Activated CD8-positive, alpha-beta memory T cell treated with anti-CD3 and anti-CD28 coated beads, Interleukin-2, amount 50 U/mL, for 48 hours (primary cell): Measurements from ENCODE around the gene ZEB2.

Experiments used
- DNase-seq: peaks from one replicate; pipeline ENCODE4 v3.0.0-alpha.2; 2020

ZEB2 gene

DNA sequence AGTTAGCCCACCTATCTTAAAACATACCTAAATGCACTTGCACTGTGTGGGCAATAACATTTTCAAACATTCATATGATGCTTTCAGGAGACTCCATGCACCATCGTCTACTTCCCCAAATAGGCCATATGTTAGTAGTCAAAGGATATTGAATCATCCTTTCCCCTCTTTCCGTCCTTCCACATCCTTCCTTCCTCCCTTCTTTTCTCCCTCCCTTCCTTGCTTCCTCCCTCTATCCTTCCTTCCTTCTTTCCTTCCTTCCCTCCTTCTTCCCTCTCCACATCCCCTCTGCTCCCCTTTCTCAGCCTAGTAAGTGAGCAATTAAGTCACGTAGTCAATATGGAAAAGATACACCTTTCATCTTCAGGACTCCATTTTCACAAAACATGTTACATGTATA lies 73.8 kb downstream of the ZEB2 start:
- DNase-seq = no peak

DNA sequence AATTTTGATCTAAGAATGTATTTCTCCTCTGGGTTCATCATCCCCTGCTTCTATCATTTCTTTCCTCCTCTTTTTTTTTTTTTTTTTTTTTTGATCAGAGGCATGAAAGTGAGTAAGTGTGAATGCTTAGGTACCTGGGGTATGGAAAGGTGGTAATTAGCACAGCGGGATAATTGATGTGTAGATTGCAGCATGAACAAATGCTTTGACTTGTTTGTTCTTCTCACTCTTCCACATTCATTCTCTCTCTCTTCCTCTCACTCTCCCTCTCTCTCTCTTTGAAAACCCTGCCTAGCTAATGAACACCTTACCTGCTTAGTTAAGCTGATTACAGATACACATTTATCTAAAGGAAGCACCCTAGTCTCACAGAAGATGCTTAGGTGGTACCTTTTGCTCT lies 74.7 kb downstream of the ZEB2 start:
- no peak for DNase-seq

DNA sequence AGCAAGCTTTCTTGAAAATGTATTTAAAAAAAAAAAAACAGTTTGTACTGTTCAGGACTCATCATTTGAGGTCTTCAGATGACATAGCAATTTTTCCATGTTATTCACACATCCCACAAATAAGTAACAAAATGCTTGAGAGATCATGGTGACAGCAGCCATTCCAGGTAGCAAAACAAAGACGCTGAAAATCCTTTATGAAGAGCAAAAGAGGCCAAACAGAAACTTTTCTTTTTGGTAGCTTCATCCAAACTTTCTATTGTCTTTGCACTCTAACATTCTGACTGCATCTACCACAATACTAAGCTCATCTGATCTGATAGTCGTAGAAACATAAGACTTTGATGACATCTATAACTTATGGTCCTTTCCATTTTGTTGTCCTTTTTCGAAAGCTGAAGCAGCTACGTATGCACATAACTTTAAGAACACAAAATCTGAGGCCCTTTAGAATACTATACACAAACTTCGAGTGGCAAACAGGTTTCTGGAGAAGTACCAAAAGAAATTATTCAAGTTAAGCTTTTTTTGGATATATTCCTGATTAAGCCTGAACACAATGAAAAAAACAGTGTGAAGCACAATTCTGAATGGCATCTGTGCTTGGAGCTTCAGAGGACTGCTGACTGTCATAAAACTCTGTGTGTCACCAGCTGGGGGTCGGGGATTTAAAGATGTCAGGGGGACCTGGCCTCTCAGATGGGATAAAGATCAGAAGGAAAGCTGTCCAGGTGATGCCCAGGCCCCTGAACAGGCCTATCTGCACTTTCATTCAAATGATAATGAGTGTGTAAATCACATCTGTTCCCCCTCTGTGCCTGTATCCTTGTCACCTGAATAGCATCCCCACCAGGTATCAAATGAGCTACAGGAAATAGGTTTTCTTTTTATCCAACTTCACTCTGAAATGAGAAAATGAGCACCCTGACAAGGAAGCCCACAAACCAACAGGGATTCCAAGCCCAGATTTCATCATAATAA lies 75.8 kb downstream of the ZEB2 start:
- no peak for DNase-seq

GRCh38 chr2:144441711-144442141 lies 78.2 kb downstream of the ZEB2 start:
- DNase-seq = no peak

GRCh38 chr2:144439993-144440392 lies 79.9 kb downstream of the ZEB2 start:
- DNase-seq = no peak

DNA sequence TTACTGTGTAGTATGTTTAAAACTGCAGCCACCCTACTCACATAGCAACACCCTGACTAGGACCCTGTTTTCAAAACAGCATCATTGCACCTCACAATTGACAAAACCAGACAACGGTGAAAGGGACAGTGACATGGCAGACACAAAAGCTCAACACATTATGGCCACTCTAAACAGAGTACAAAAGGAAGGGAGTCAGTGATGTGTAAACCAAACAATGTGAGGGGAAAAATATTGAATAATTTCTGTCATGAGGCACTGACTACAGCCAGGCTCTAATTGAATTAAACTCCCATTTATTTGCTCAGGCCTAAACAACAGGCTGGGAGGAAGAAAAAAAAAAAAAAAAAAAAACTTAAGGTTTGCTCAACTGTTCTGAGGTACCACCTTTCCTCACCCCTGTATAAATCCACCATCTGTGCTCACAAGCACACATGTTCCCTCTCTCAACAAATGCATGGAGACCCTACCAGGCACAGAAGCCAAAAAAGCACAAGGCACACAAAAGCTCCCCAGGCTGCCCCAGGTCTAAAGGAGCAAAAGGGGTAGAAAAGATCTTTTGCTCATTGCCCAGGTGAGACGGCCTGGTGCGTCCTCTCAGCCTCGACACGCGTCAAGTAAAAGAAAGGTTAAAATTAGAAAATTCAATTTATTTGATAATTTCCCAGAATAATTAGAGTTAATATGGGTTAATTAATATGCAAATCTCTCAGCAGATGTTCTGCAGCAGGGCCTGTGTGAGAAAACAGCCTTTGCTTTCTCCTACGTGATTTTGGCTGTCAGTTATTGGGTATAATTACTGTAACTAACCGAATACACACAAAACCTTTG lies 80.9 kb downstream of the ZEB2 start:
- no peak for DNase-seq

GRCh38 chr2:144437636-144438035 lies 82.3 kb downstream of the ZEB2 start:
- no peak for DNase-seq

DNA sequence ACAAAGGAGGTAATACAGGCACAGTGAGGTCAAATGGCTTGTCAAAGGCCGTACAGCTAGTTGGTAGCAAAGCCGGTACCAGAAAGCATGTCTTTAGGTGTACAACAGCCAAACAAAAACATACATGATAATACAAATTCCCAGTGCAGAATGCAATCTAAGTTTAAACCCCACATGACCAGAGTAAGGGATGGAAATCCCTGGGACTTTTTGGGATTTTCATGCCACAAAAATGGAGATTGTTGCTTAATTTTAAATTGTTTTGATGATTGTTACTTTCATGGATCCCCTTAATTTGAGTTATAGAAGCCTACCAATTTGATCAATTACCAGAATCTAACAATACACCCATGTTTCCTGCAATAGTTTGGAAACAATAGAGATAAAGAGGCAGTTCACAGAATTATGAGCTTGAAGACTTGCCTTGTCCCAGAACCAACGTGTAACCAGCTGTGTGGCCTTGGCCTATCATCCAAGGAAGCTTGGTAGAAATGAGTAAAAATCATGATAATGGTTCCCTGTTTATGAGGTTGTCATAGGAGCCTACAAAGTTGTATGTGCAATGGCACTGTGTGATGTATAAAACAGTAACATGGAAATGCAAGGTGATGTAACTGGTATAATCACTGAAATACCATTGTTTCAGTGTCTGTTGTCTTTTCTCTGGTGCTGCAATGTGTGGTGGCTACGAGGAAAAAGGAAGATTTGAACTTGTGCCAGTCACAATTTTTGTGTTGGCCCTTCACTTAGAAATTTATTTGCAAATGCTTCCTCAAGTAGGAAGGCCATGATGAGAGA lies 85.3 kb downstream of the ZEB2 start:
- no peak for DNase-seq

GRCh38 chr2:144432921-144433320 lies 87.0 kb downstream of the ZEB2 start:
- no peak for DNase-seq

DNA sequence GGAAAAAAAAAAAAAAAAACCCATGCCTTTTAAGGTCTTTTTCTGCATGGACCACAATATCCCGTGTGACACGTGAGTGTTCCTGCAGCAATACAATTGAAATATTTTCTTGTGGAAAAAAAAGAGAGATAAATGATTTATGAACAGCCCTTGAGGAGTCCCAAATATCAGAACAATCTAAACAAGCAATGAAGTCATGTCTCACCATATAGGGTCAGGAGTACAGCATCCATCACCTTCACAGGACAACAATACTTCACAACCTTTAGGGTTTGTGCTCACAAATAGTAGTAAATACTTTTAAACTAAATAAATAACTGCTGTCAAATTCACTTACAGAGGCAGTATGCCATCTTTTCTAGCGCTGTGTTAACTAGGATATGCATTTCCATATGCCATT lies 87.9 kb downstream of the ZEB2 start:
- DNase-seq = no peak

DNA sequence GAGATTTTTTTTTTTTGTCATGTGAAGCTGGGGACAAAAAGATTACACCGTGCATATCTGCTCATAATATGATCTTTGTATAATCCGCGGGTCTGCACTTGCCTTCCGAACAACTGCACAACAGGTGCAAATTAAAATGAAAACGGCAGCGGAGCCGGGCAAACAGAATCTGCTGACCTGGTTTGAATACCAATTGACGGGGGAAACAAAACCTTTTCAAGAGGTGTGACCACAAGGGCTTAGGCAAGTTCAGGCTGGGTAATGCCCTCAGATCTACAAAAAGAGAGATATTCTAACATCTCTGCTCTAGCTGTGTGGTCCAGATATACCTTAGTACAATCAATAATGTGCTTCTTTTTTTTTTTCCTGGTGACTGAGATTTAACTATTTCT lies 88.5 kb downstream of the ZEB2 start:
- DNase-seq = no peak

GRCh38 chr2:144430722-144431391 lies 89.1 kb downstream of the ZEB2 start:
- DNase-seq = no peak

- no peak for DNase-seq
Observed at GRCh38 chr2:144429396-144430112, 90.4 kb downstream of the ZEB2 start.

GRCh38 chr2:144426981-144427479 lies 92.9 kb downstream of the ZEB2 start:
- no peak for DNase-seq

GRCh38 chr2:144426355-144426754 lies 93.6 kb downstream of the ZEB2 start:
- DNase-seq = no peak

DNA sequence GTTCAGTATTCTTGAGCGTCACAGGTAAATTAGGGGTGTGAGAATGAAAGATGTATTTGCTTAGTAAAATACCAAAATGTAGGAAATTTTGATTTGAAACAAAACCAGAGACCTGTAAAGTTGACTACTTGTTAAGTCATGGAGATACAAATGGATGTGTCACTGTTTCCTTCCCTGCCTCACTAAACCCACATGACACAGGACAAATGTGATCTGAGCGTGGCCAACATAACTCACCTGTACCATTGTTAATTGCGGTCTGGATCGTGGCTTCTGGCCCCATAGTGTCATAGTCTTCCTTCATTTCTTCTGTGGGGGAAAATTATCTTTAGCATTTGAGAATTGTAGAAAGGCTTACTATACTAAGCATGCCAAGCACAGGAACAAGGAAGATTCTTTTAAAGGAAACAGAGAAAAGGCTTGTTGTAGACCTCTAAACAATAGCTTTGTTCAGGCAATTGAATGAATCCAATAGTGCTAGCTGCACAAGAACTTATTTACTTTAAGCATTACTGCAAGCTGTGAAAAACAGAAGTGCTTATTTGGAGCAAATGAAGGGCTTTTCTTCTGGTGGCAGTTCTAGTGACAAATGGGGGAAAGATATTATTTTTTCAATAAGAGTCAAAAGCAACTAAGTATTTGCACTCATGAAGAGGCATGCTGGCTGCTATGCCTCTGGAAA lies 95.2 kb downstream of the ZEB2 start:
- no peak for DNase-seq

DNA sequence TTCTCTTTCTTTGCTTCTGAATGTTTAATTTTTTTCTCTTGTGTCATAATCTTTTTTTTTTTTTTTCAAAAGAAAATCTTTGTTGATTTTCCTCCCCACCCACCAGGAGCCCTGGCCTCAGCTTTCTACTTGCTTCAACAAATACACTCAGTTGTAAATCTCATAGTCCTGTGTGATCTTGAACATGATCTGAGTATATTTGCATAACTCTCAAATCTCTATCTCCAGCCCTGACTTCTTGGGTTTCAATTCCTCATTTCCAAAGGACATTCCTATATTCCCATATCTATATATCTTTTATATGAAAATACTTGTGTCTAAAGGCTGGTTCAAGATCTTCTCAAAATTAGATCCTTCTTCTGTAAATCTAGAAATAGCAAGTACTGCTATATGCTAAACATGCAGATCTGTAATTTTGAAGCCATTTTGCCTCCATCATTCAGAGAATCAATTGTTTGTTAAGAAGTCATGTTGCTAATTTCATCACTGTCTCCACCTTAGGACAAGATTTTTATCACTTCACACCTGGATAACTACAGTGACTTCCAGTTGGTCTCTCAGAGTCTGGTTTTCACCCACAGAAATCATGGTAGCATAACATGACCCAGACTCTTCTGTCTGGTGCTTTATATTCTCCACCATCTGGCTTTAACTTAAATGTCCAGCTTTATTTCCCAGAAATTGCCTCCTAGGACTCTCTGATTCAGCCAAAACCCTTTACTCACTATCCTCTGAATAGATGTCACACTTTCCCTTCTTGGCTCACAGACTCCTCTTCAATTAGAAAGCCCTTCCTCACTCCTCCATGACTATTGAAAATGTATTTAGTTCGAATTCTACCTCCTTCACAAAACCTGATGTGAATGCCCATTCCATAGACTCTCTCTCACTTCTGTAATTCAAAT lies 98.1 kb downstream of the ZEB2 start:
- DNase-seq = no peak

DNA sequence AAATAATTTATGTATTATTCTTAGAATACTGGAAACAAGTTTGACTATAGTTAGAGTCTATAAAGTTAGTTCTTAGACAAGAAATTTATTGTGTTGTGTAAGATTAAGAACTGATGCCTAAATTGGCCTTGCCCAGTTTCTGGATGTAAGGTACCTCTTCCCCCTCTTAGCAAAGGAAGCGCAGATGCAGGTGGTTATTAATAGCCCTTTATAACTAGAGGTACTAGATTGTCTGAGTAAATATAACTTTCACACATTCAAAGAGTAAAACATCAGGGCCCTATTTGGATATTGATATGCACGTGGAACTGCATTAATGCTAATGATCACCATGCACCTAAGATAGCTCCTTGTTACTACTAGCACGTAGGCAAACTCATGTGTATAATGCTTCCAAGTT lies 100.7 kb downstream of the ZEB2 start:
- DNase-seq = no peak

DNA sequence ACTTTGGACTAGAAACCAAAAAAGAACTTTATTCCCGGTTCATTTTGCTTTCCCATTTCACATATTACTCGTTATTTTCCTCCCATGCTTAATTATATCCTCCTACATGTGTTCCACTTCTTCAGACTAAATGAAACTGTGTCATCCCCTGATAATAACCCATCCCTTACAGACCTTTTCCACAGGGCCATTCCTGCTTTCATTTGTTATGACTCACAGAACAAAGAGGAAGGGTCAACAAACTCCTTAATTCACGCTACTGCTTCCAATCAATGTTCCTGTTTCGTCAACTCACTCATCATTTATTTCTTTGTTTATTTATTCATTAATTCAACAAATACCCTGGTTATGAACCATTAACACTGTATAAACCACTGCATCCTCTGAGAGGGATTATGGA lies 104.5 kb downstream of the ZEB2 start:
- no peak for DNase-seq

DNA sequence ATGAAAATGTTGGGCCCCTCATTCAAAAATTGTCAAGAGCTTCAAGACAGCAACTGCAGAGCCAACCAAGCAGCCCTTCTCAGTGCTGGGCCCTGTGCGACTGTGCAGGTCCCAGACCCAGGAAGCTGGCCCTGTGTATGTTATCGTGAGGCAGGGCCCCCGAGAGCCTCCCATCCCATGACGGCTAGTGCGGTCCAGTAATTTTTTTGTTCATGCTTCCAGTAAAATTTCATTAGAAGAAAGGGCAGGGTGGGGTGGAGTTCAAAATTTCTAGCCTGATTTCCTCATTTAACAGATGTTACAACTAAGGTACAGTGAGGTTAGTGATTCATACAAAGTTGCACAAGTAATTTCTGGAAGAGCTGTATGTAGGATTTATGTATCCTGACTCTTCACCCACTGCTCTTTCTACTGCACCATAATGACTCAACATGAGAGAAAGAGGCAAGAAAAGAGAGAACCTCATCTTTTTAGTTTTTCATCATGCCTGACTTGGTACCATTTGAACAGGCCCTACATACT lies 105.5 kb downstream of the ZEB2 start:
- DNase-seq = peak; percentile 61
